Natural killer cell (primary cell): ENCODE results near the gene TTC28. TPM values are rescaled to one million over a fixed set of nuclear protein-coding genes. Genes with fewer than 3 reads are reported as not detected.

Experiments used
- ATAC-seq, 3 donors: fragments of 150-1000 bp in 2 of 3; fragments of 200-7000 bp in 1 of 3; cut with Tn5 transposase; 1 replicate in 1 of 3; 2 replicates in 2 of 3; pipeline ENCODE4 v1.10.0; 2021; ENCODE audit warnings: mild to moderate bottlenecking in 2 of 3, moderate library complexity in 2 of 3
- DNase-seq, 2 donors: peaks; one replicate each; pipeline versions ENCODE4 v3.0.0 to v3.0.0-alpha.2; 2013 to 2021; ENCODE audit warnings: mixed read lengths in 1 of 2
- H3K27ac ChIP-seq: one replicate; pipeline ENCODE4 v1.5.1; 2013; ENCODE audit warnings: mild to moderate bottlenecking, low read length
- H3K27me3 ChIP-seq: one replicate; pipeline ENCODE4 v1.6.1; 2013; ENCODE audit warnings: low read length; ENCODE audit not compliant: control insufficient read depth, insufficient read depth
- H3K36me3 ChIP-seq: one replicate; pipeline ENCODE4 v1.6.1; 2013; ENCODE audit warnings: low read length; ENCODE audit not compliant: control insufficient read depth, insufficient read depth
- H3K4me1 ChIP-seq: one replicate; pipeline ENCODE4 v1.6.1; 2013; ENCODE audit warnings: low read length; ENCODE audit not compliant: control insufficient read depth, insufficient read depth
- H3K4me3 ChIP-seq: one replicate; pipeline ENCODE4 v1.5.1; 2013; ENCODE audit warnings: low read length
- H3K9me3 ChIP-seq: one replicate; pipeline ENCODE4 v1.6.1; 2013; ENCODE audit warnings: low read length; ENCODE audit not compliant: control insufficient read depth, insufficient read depth
- H3K27ac Mint-ChIP-seq, 2 donors: one replicate each; pipeline ENCODE4 v1.8.0; 2022; ENCODE audit warnings: mild to moderate bottlenecking in 2 of 2, mixed read lengths in 2 of 2, moderate library complexity in 1 of 2
- H3K27me3 Mint-ChIP-seq, 2 donors: one replicate each; pipeline ENCODE4 v1.8.0; 2022; ENCODE audit warnings: low read depth in 2 of 2, mixed read lengths in 2 of 2
- H3K36me3 Mint-ChIP-seq: one replicate; pipeline ENCODE4 v1.8.0; 2022; ENCODE audit warnings: mixed read lengths
- H3K4me1 Mint-ChIP-seq, 2 donors: one replicate each; pipeline ENCODE4 v1.8.0; 2022; ENCODE audit warnings: mixed read lengths in 2 of 2
- H3K4me3 Mint-ChIP-seq: one replicate; pipeline ENCODE4 v1.8.0; 2022; ENCODE audit warnings: mild to moderate bottlenecking, moderate library complexity, mixed read lengths
- H3K9me3 Mint-ChIP-seq, 2 donors: one replicate each; pipeline ENCODE4 v1.8.0; 2022; ENCODE audit warnings: mixed read lengths in 2 of 2
- WGBS: methylation state at CpG from one replicate; pipeline ENCODE4 v1.1.7; 2013; ENCODE audit warnings: missing lambda C conversion rate; ENCODE audit not compliant: insufficient coverage; 5-methylcytosine and 5-hydroxymethylcytosine counted together
- intact Hi-C: fragments of 100-400 bp; cut with micrococcal nuclease; formaldehyde crosslinking; loops from one replicate; pipeline ENCODE4 v1.14.2; 2022
- total RNA-seq, 4 donors: library from RNA; stranded (reverse); fragments of 120-200 nt in 1 of 4; gene quantifications; one replicate each; pipeline versions ENCODE4 v1.2.3 to v1.2.4, GENCODE V29; 2013 to 2022
- TF ChIP-seq, protein P1 (sequence below): fragments of 200-600 bp; IDR thresholded peaks from one replicate; pipeline ENCODE4 v1.8.0; 2022; ENCODE audit warnings: antibody characterized with exemption

The TTC28 gene
- total RNA-seq, 3 donors from 2014 or later (not counting 1 experiment from before 2014, with no cell fraction given) = 4.1 to 10.0 (median 8.6) TPM

DNA sequence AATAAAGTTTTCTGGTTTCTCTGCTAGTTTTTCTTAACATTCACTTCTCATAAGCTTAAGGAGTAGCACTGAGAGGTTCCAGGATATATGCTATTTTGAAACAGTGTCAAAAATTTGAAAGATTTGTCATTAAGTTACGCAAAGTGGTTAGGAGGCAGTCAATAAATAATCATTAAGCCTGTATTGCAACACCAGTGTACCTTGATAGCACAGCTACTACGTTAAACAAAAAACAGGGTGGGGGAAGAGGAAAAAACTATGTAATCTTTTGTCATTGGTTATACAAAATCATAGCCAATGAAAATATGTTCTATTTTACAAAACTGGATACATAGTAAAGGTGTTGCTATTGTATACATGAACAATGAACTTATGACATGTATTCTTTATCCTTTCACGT is 730.2 kb downstream of the TTC28 start:
- Mint-ChIP-seq H3K4me1 (peaks cover 0 to 6% of the 10 kb centered on the region in 2 donors), H3K27ac (no peak overlapping the region), H3K27me3 (no peaks in the 10 kb centered on the region), H3K9me3 (no peaks in the 10 kb centered on the region), H3K36me3 (peaks cover 8% of the 10 kb centered on the region), H3K4me3 (no peak overlapping the region)
- DNase-seq = no peak
- 100% methylated on average over 1 of the region's 3 CpGs for WGBS
- no peaks in the 10 kb centered on the region for H3K27me3 ChIP-seq
- no peak overlapping the region for H3K27ac ChIP-seq
- intact Hi-C loops = no loop called here
- ATAC-seq = no peak
- no peaks in the 10 kb centered on the region for H3K36me3 ChIP-seq
- TF ChIP-seq, protein P1, sequence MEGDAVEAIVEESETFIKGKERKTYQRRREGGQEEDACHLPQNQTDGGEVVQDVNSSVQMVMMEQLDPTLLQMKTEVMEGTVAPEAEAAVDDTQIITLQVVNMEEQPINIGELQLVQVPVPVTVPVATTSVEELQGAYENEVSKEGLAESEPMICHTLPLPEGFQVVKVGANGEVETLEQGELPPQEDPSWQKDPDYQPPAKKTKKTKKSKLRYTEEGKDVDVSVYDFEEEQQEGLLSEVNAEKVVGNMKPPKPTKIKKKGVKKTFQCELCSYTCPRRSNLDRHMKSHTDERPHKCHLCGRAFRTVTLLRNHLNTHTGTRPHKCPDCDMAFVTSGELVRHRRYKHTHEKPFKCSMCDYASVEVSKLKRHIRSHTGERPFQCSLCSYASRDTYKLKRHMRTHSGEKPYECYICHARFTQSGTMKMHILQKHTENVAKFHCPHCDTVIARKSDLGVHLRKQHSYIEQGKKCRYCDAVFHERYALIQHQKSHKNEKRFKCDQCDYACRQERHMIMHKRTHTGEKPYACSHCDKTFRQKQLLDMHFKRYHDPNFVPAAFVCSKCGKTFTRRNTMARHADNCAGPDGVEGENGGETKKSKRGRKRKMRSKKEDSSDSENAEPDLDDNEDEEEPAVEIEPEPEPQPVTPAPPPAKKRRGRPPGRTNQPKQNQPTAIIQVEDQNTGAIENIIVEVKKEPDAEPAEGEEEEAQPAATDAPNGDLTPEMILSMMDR = no peak
- H3K9me3 ChIP-seq = no peaks in the 10 kb centered on the region
- no peaks in the 10 kb centered on the region for H3K4me1 ChIP-seq
- H3K4me3 ChIP-seq = no peak overlapping the region

DNA sequence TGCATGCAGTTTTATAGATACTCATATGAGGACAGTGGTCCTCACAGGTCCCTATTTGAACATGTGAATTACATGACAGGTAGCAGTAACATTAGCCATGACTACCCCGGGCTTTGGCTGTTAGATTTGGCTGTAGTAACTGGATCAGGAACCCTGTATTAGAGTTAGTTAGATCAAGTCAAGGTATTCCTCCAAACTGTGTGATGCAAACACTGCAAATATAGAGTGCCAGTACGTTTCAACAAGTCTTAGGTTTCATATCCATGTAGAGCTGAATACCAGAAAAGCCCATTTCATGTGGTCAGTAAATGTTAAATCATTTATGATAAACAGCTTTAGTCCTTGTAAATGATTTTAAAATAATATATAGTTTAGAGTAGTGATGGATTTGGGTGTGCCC is 731.1 kb downstream of the TTC28 start:
- Histone ChIP-seq H3K4me1 (no peaks in the 10 kb centered on the region), H3K27ac (no peak overlapping the region), H3K9me3 (no peaks in the 10 kb centered on the region), H3K36me3 (no peaks in the 10 kb centered on the region), H3K4me3 (no peak overlapping the region), H3K27me3 (no peaks in the 10 kb centered on the region)
- Mint-ChIP-seq H3K36me3 (peaks cover 8% of the 10 kb centered on the region), H3K4me1 (peaks cover 0 to 6% of the 10 kb centered on the region in 2 donors), H3K4me3 (no peak overlapping the region), H3K9me3 (no peaks in the 10 kb centered on the region), H3K27ac (no peak overlapping the region), H3K27me3 (no peaks in the 10 kb centered on the region)
- 89% methylated on average over 2 of the region's 2 CpGs for WGBS
- TF ChIP-seq, protein P1 = no peak
- intact Hi-C loops = no loop called here
- no peak for DNase-seq
- no peak for ATAC-seq

DNA sequence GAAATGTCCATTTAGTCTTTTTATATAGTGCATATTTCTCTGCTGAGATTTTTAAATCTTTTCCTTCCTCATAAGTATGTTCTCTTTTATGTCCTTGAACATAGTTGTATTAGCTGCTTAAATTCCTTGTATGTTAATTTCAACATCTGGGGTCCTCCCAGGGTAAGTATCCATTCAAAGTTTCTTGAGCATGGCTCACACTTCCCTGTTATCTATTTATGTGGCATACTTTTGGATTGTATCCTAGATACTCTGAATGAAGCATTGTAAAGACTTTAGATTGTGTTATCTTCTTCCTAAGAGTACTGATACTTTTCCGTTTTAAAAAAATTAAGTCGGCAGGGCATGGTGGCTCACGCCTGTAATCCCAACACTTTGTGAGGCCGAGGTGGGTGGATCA is 732.2 kb downstream of the TTC28 start:
- intact Hi-C loops = no loop called here
- H3K27me3 Mint-ChIP-seq = no peaks in the 10 kb centered on the region
- Histone ChIP-seq H3K4me3 (no peak overlapping the region), H3K27ac (no peak overlapping the region), H3K9me3 (no peaks in the 10 kb centered on the region), H3K27me3 (no peaks in the 10 kb centered on the region), H3K36me3 (no peaks in the 10 kb centered on the region), H3K4me1 (no peaks in the 10 kb centered on the region)
- 98% methylated on average over 4 of the region's 4 CpGs for WGBS
- no peak overlapping the region for H3K4me3 Mint-ChIP-seq
- peaks cover 0 to 6% of the 10 kb centered on the region in 2 donors for H3K4me1 Mint-ChIP-seq
- ATAC-seq (no peak), DNase-seq (no peak)
- no peaks in the 10 kb centered on the region for H3K9me3 Mint-ChIP-seq
- H3K27ac Mint-ChIP-seq = no peak overlapping the region
- TF ChIP-seq, protein P1 = no peak
- peaks cover 8% of the 10 kb centered on the region for H3K36me3 Mint-ChIP-seq

DNA sequence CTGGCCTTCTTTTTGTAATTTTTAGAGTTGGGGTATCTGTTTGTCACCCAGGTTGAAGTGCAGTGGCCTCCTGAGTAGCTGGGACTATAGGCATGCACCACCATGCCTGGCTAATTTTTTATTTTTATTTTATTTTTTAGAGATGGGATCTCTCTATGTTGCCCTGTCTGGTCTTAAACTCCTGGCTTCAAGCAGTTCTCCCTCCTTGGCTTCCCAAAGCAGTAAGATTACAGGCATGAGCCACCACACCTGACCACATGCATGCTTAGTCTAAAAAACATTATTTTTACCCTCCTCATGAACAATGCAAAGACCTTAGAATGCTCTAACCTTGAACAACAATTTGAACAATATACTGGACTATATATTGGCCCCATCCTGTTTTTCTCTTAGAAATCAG is 738.5 kb downstream of the TTC28 start:
- intact Hi-C loops = no loop called here
- Histone ChIP-seq H3K27ac (no peak overlapping the region), H3K36me3 (no peaks in the 10 kb centered on the region), H3K27me3 (no peaks in the 10 kb centered on the region), H3K4me1 (no peaks in the 10 kb centered on the region), H3K4me3 (no peak overlapping the region), H3K9me3 (no peaks in the 10 kb centered on the region)
- Mint-ChIP-seq H3K27me3 (no peaks in the 10 kb centered on the region), H3K4me3 (no peak overlapping the region), H3K9me3 (no peaks in the 10 kb centered on the region), H3K27ac (no peak overlapping the region), H3K36me3 (no peaks in the 10 kb centered on the region), H3K4me1 (no peaks in the 10 kb centered on the region)
- TF ChIP-seq, protein P1 = no peak
- ATAC-seq = no peak
- DNase-seq = no peak
